DMS 273 treated with DMSO at 0.1 percent for 48 hours (cell line): ENCODE data around the gene MAPKAPK3.

Source experiments
- DNase-seq: peaks from one replicate; lab custom pipeline; 2025; lab: John Stamatoyannopoulos, UW

Gene MAPKAPK3

GRCh38 chr3:50587806-50588758 lies 28.9 kb upstream of the MAPKAPK3 start:
- no peak for DNase-seq

GRCh38 chr3:50588759-50589433 lies 28.1 kb upstream of the MAPKAPK3 start:
- no peak for DNase-seq

- no peak for DNase-seq
These were observed 25.7 kb upstream of the MAPKAPK3 start for GRCh38 chr3:50591196-50591741.

- DNase-seq: no peak
These were observed 24.4 kb upstream of the MAPKAPK3 start for GRCh38 chr3:50592568-50592967.

GRCh38 chr3:50594253-50594785 lies 22.6 kb upstream of the MAPKAPK3 start:
- DNase-seq: no peak

- DNase-seq: no peak
These were observed 17.7 kb upstream of the MAPKAPK3 start for GRCh38 chr3:50599115-50599715.

- no peak for DNase-seq
These were observed 17.2 kb upstream of the MAPKAPK3 start for GRCh38 chr3:50599716-50600118.

- DNase-seq: no peak
These were observed 16.7 kb upstream of the MAPKAPK3 start for GRCh38 chr3:50600141-50600753.

GRCh38 chr3:50600841-50601591 lies 15.9 kb upstream of the MAPKAPK3 start:
- peak; percentile 68 for DNase-seq

- no peak for DNase-seq
These were observed 14.3 kb upstream of the MAPKAPK3 start for GRCh38 chr3:50602595-50603191.

- DNase-seq: no peak
These were observed 13.5 kb upstream of the MAPKAPK3 start for GRCh38 chr3:50603261-50604109.

- no peak for DNase-seq
These were observed 12.8 kb upstream of the MAPKAPK3 start for GRCh38 chr3:50604110-50604621.

- no peak for DNase-seq
These were observed 12.0 kb upstream of the MAPKAPK3 start for GRCh38 chr3:50604628-50605588.

- DNase-seq: no peak
These were observed 11.0 kb upstream of the MAPKAPK3 start for GRCh38 chr3:50605901-50606326.

- no peak for DNase-seq
These were observed 10.4 kb upstream of the MAPKAPK3 start for GRCh38 chr3:50606596-50606995.

- no peak for DNase-seq
These were observed 9.5 kb upstream of the MAPKAPK3 start for GRCh38 chr3:50607271-50608091.

- no peak for DNase-seq
These were observed 8.7 kb upstream of the MAPKAPK3 start for GRCh38 chr3:50608278-50608677.
